HEK293 (cell line): ENCODE data around the gene HERC2.
"Not testable (repeated sequence)": the region's sequence is repeated elsewhere in the genome, so short reads cannot be mapped to it uniquely, and the experiment has no call there.

Experiments
- ZNF707 ChIP-seq: fragments of 450-650 bp; formaldehyde crosslinking; IDR thresholded peaks from 2 replicates; pipeline ENCODE4 v1.5.1; 2016; ENCODE audit warnings: missing biosample characterization, missing genetic modification characterization
- TF ChIP-seq, protein P1 (sequence below): fragments of 450-650 bp; formaldehyde crosslinking; IDR thresholded peaks from 2 replicates; pipeline ENCODE4 v1.5.1; 2016; ENCODE audit warnings: missing biosample characterization, missing genetic modification characterization, low read depth
- TF ChIP-seq, protein P2 (sequence below): fragments of 450-650 bp; formaldehyde crosslinking; IDR thresholded peaks from 2 replicates; pipeline ENCODE4 v1.5.1; 2016; ENCODE audit warnings: missing biosample characterization, missing genetic modification characterization
- TF ChIP-seq, protein P3 (sequence below): fragments of 450-650 bp; formaldehyde crosslinking; IDR thresholded peaks from 2 replicates; pipeline ENCODE4 v1.5.1; 2017; ENCODE audit warnings: missing biosample characterization, missing genetic modification characterization
- TF ChIP-seq, protein P4 (sequence below): fragments of 450-650 bp; formaldehyde crosslinking; IDR thresholded peaks from 2 replicates; pipeline ENCODE4 v1.5.1; 2016; ENCODE audit warnings: missing biosample characterization, missing genetic modification characterization
- TF ChIP-seq, protein P5 (sequence below): fragments of 450-650 bp; formaldehyde crosslinking; IDR thresholded peaks from 2 replicates; pipeline ENCODE4 v1.5.1; 2016; ENCODE audit warnings: missing biosample characterization, missing genetic modification characterization
- TF ChIP-seq, protein P6 (sequence below): fragments of 450-650 bp; formaldehyde crosslinking; IDR thresholded peaks from 2 replicates; pipeline ENCODE4 v1.5.1; 2017; ENCODE audit warnings: missing biosample characterization, mild to moderate bottlenecking, missing genetic modification characterization, moderate library complexity

DNA sequence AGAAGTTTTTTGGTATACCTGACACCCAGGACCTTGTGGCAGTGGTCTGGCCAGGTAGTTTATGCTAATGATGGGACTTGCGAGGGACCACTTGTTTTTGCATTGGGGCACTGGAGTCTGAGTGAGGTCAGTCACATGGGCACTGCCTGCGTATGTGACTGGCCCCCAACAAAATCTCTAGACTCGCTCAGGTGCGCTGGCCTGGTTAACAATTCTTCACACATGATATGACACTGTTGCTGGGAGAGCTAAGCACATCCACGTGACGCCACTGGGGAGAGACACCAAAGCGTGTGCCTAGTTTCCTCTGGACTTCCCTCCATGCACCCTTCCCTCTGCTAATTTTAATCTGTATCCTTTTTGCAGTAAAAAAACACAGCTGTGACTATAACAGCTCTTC, 90.6 kb downstream of the HERC2 start:
- TF ChIP-seq, protein P1, sequence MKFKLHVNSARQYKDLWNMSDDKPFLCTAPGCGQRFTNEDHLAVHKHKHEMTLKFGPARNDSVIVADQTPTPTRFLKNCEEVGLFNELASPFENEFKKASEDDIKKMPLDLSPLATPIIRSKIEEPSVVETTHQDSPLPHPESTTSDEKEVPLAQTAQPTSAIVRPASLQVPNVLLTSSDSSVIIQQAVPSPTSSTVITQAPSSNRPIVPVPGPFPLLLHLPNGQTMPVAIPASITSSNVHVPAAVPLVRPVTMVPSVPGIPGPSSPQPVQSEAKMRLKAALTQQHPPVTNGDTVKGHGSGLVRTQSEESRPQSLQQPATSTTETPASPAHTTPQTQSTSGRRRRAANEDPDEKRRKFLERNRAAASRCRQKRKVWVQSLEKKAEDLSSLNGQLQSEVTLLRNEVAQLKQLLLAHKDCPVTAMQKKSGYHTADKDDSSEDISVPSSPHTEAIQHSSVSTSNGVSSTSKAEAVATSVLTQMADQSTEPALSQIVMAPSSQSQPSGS (tag by site-specific recombination) = not testable (repeated sequence)
- TF ChIP-seq, protein P2, sequence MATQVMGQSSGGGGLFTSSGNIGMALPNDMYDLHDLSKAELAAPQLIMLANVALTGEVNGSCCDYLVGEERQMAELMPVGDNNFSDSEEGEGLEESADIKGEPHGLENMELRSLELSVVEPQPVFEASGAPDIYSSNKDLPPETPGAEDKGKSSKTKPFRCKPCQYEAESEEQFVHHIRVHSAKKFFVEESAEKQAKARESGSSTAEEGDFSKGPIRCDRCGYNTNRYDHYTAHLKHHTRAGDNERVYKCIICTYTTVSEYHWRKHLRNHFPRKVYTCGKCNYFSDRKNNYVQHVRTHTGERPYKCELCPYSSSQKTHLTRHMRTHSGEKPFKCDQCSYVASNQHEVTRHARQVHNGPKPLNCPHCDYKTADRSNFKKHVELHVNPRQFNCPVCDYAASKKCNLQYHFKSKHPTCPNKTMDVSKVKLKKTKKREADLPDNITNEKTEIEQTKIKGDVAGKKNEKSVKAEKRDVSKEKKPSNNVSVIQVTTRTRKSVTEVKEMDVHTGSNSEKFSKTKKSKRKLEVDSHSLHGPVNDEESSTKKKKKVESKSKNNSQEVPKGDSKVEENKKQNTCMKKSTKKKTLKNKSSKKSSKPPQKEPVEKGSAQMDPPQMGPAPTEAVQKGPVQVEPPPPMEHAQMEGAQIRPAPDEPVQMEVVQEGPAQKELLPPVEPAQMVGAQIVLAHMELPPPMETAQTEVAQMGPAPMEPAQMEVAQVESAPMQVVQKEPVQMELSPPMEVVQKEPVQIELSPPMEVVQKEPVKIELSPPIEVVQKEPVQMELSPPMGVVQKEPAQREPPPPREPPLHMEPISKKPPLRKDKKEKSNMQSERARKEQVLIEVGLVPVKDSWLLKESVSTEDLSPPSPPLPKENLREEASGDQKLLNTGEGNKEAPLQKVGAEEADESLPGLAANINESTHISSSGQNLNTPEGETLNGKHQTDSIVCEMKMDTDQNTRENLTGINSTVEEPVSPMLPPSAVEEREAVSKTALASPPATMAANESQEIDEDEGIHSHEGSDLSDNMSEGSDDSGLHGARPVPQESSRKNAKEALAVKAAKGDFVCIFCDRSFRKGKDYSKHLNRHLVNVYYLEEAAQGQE (tag by site-specific recombination) = not testable (repeated sequence)
- TF ChIP-seq, protein P3, sequence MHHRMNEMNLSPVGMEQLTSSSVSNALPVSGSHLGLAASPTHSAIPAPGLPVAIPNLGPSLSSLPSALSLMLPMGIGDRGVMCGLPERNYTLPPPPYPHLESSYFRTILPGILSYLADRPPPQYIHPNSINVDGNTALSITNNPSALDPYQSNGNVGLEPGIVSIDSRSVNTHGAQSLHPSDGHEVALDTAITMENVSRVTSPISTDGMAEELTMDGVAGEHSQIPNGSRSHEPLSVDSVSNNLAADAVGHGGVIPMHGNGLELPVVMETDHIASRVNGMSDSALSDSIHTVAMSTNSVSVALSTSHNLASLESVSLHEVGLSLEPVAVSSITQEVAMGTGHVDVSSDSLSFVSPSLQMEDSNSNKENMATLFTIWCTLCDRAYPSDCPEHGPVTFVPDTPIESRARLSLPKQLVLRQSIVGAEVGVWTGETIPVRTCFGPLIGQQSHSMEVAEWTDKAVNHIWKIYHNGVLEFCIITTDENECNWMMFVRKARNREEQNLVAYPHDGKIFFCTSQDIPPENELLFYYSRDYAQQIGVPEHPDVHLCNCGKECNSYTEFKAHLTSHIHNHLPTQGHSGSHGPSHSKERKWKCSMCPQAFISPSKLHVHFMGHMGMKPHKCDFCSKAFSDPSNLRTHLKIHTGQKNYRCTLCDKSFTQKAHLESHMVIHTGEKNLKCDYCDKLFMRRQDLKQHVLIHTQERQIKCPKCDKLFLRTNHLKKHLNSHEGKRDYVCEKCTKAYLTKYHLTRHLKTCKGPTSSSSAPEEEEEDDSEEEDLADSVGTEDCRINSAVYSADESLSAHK = not testable (repeated sequence)
- TF ChIP-seq, protein P4, sequence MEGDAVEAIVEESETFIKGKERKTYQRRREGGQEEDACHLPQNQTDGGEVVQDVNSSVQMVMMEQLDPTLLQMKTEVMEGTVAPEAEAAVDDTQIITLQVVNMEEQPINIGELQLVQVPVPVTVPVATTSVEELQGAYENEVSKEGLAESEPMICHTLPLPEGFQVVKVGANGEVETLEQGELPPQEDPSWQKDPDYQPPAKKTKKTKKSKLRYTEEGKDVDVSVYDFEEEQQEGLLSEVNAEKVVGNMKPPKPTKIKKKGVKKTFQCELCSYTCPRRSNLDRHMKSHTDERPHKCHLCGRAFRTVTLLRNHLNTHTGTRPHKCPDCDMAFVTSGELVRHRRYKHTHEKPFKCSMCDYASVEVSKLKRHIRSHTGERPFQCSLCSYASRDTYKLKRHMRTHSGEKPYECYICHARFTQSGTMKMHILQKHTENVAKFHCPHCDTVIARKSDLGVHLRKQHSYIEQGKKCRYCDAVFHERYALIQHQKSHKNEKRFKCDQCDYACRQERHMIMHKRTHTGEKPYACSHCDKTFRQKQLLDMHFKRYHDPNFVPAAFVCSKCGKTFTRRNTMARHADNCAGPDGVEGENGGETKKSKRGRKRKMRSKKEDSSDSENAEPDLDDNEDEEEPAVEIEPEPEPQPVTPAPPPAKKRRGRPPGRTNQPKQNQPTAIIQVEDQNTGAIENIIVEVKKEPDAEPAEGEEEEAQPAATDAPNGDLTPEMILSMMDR (tag by site-specific recombination) = not testable (repeated sequence)
- TF ChIP-seq ZNF707 (tag by site-specific recombination) = not testable (repeated sequence)
- TF ChIP-seq, protein P5, sequence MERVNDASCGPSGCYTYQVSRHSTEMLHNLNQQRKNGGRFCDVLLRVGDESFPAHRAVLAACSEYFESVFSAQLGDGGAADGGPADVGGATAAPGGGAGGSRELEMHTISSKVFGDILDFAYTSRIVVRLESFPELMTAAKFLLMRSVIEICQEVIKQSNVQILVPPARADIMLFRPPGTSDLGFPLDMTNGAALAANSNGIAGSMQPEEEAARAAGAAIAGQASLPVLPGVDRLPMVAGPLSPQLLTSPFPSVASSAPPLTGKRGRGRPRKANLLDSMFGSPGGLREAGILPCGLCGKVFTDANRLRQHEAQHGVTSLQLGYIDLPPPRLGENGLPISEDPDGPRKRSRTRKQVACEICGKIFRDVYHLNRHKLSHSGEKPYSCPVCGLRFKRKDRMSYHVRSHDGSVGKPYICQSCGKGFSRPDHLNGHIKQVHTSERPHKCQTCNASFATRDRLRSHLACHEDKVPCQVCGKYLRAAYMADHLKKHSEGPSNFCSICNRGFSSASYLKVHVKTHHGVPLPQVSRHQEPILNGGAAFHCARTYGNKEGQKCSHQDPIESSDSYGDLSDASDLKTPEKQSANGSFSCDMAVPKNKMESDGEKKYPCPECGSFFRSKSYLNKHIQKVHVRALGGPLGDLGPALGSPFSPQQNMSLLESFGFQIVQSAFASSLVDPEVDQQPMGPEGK (tag by site-specific recombination) = not testable (repeated sequence)
- TF ChIP-seq, protein P6, sequence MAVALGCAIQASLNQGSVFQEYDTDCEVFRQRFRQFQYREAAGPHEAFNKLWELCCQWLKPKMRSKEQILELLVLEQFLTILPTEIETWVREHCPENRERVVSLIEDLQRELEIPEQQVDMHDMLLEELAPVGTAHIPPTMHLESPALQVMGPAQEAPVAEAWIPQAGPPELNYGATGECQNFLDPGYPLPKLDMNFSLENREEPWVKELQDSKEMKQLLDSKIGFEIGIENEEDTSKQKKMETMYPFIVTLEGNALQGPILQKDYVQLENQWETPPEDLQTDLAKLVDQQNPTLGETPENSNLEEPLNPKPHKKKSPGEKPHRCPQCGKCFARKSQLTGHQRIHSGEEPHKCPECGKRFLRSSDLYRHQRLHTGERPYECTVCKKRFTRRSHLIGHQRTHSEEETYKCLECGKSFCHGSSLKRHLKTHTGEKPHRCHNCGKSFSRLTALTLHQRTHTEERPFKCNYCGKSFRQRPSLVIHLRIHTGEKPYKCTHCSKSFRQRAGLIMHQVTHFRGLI (tag by site-specific recombination) = not testable (repeated sequence)
